GM12892 (cell line): ENCODE results near the gene NEK6.

Source experiments
- POLR2AphosphoS5 ChIP-seq: IDR thresholded peaks from 2 replicates; pipeline ENCODE4 v1.6.1; 2011; ENCODE audit warnings: low read depth, low read length, control low read depth
- TAF1 ChIP-seq: IDR thresholded peaks from 2 replicates; pipeline ENCODE4 v1.6.1; 2011; ENCODE audit warnings: low read depth, mild to moderate bottlenecking, control low read depth, low read length, borderline replicate concordance

DNA sequence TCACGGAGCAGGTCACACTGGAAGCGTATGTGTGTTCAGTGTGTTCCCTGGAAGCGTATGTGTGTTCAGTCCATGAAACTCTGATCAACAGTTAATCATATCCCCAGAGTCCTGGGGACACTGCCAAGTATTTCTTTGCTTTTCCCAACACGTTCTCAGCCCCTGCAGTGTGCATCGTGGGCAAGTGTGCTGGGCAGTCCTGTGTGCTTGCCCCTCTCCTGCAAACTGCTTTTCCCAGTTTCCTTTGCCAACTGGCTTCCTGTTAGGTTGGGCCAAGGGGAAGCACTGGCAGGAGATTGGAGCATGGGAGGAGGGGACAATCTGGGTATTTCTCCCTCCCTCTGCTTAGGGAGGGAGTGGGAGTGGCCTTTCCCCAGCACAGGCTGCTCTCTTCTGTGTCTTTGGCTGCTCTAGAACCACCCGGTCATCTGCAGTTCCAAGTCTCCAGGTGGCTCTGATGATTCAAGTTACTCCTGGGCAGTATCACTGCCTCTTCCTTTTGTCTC is 36.8 kb upstream of the NEK6 start:
- no peak for TF ChIP-seq TAF1
- TF ChIP-seq POLR2AphosphoS5: no peak
